ENCODE data around the gene PAM16.

Gene PAM16

DNA sequence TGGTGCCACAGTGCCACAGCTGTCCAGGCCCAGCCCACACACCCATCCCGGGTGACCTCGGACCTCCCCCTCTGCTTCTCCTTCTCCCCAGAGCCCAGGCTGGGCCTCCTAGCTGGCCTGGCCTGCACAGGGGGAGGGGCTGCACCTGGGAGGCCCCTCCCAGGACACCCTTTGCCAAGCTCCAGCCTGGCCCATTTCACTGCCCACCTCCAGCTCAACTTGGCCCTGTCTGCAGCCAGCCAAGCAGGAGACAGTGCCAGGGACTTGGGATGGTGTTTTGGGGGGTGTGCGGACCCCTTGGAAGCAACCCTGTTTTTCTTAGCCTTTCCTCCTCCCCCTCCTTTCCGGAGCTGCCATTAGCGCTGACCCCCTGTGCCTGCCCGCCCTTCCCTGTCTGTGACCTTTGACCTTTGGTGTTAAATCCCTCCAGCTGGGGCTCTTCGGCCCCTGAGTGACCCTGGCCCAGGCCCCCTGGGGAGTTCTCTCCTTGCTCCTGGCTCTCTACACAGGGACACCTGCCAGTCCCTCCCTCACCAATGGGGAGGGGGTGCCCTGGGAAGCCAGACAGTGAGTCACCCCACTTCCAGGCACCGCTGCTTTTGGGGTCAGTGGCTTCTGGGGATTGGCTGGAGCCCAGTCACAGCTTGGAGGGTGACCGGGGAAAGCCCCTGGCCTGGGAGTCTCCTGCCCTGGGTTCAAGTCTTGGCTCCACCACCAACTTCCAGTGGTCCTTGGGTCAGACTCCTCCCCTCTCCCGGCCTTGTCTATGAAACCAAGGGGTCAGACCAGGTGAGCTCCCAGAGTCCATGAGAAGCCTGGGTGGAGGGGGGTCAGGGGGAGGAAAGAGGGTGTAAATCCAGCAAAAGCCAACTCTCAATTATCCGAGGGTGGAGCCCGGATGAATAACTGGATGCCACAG lies 33.3 kb downstream of the PAM16 start:
- DNase-seq: no peak

- no peak for DNase-seq
These were observed 34.1 kb downstream of the PAM16 start for GRCh38 chr16:4316864-4317531.

- peak; percentile 63 for DNase-seq
These were observed 34.8 kb downstream of the PAM16 start for GRCh38 chr16:4316108-4316863.

DNA sequence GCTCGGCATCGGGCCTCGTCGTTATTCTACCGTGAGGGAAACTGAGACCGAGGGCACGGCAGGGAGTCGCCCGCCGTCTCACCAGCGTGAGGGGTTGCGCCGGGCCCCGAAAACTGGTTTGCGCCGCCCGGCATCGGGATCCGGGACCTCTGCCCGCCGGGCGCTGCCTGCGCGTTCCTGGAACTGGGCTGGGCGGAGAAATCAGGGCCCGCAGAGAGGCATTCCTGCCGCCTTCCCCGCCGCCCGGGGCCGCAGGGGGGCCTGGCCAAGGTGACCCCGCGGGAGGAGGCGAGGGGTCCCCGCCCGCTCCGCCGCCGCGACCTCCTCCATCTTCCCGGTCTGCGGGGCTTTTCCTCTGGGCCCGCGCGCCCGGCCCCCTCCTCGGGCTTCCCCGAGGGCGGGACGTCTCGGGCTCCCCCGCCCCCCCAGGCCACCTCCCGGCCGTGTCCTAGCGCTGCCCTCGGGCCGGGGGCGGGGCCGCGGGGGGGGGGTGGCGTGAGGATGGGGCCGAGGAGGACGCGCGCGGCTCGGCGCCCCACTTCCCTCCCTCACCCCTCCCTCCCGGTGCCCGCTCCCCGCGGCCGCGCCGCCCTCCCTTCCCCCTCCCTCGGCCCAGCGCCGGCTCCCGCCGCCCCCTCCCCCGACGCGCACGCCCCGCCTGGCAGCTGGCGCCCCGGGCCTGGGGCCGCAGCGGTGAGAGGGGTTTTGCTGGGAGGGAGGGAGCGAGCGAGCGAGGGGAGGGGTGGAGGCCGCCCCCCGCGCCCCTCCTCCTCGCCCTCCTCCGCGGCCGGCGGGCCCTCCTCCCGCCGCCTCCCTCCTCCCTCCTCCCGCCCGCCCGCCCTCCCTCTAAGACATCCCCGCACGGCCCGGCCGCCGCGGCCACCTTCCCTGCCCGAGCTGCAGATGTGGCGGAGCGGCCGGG lies 35.7 kb downstream of the PAM16 start, which contains the start of gene GLIS2:
Gene GLIS2 (plus strand): TSS at position 882 of the 922 bp plus-strand sequence. CDS start 16,214 bp downstream, outside the sequence.
- peak; percentile 68 for DNase-seq

- peak; percentile 66 for DNase-seq
These were observed 36.5 kb downstream of the PAM16 start for GRCh38 chr16:4314532-4315185.

GRCh38 chr16:4313563-4314531 lies 37.3 kb downstream of the PAM16 start:
- peak; percentile 64 for DNase-seq

- peak; percentile 79 for DNase-seq
These were observed 41.3 kb downstream of the PAM16 start for GRCh38 chr16:4309833-4310266.

DNA sequence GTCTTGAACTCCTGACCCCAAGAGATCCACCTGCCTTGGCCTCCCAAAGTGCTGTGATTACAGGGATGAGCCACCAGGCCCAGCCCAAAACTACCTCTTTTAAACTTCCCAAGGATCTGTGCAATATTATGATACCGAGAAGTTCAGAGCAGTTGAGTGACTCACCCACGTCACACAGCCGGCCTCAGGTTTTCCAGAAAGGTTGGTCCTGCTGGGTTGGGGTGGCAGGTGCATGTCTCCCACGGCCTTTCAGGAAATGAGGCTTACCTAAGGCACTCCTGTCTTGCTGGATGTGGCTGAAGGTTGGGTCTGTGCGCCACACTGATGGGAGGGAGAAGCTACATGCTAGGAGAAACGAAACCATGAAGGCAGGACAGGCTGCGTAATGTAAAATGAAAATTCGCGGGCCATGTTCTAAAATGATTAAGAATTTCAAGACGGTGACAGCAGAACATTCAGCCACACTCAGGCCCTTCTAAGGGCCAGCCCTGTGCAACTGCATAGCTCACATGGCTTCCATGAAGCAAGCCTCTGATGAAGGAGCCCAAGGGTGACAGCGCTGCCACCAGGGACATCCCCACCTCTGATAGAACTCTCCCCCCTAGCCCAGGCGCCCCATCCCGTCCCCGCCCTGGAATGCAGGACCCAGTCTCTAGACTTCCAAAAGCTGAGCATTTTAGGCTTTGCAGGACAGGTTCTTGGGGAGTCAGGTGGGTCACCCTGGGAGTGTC lies 41.9 kb downstream of the PAM16 start:
- no peak for DNase-seq

- peak; percentile 97 for DNase-seq
These were observed 43.7 kb downstream of the PAM16 start for GRCh38 chr16:4307215-4308037.

DNA sequence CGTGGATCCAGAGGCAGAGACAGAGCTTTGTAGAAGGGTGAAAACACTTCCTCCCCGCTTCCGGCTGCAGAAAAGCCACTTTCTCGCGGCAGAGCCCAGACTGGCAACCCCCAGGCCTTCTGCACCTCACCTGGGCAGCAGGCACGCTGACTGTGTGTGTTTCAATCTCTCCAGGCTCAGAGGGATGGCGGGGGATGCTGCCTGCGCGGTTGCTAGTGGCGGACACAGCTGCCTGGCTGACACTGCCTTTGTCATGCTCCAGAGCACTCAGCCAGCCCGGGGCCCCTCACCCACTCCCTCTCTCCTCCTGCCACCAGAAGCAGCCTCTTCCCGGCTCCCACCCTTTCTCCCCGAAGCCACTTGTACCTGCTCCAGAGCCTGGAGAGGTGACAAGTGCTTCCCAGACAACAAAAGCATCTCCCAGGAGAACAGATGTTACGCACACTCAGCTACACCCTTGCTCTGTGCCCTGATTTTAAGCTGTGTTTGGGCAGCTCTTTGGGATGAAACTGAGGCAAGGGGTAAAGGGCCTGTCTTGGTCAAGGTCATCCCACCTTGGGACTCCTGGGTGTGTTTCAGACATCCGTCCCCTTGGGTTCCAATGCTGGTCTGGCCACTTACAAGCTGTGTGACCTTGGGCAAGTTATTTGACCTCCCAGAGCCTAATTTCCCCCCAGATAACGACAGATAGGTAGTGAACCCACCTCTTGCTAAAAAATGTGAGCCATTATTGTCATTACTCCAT lies 44.5 kb downstream of the PAM16 start:
- DNase-seq: peak; percentile 72

DNA sequence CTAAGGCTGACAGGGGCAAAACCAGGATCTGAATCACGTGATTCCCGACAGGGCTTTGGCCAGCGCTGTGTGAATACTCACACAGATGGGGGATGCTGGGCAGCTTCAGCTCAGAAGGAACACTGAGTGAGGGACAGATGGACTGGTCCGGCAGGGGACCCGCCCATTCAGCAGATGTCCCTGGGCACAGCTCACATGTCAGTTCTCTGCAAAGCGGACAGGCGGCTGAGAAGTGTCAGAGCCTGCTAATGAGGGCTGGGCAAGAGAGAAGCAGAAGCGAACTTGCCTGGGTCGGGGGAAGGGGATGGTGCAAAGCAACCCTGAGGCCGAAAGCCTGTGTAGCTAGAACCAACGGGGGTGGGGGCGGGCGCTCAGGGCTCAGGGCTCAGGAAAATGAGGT lies 47.1 kb downstream of the PAM16 start:
- no peak for DNase-seq

- DNase-seq: no peak
These were observed 49.2 kb downstream of the PAM16 start for GRCh38 chr16:4301968-4302367.

- no peak for DNase-seq
These were observed 49.9 kb downstream of the PAM16 start for GRCh38 chr16:4301177-4301576.

GRCh38 chr16:4298761-4299522 lies 52.2 kb downstream of the PAM16 start:
- DNase-seq: no peak

DNA sequence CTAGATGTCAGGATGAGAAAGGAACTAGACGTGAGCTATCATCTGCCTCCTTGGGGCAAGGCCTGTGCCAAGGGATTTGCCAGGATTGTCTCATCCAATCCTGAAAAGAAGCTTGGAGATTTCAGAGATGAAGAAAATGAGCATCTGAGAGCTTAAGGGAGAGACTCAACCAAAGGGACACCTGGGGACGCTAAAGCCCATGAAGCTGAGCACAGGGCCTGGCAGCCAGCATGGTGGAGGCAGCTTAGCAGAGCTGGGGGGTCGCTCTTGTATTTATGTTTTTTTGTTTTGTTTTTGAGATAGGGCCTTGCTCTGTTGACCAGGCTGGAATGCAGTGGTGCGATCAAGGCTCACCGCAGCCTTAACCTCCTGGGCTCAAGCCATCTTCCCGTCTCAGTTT lies 53.6 kb downstream of the PAM16 start:
- DNase-seq: no peak

DNA sequence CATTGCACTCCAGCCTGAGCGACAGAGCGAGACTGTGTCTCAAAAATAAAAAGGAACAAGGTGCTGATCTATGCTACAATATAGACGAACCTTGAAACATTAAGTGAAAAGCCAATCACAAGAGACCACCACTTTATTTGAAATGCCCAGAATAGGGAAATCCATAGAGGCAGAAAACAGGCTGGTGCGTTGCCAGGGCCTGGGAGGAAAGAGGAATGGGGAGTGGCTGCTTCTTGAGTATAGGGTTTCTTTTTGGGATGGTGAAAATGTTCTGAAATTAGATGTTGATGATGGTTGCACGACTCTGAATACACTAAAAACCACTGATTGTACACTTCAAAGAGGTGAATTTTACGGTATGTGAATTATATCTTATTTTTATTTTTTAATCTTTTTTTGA lies 55.5 kb downstream of the PAM16 start:
- DNase-seq: no peak

GRCh38 chr16:4293822-4294457 lies 57.2 kb downstream of the PAM16 start:
- no peak for DNase-seq
